ENCODE data around the gene PPP1R14B.

Gene PPP1R14B
- long read RNA-seq, partial matches to known transcripts: 0 of 2 reads
- long read RNA-seq, other reads (novel, unspliced or antisense): 0 of 2 reads

- Histone ChIP-seq H3K27ac (replicated peaks) (peak within 1 kb of the TSS; percentile 93), H3K27me3 (ENCODE audit: insufficient read depth, poor library complexity, severe bottlenecking) (no peaks in the 10 kb centered on the region), H3K4me3 (replicated peaks; ENCODE audit: insufficient read depth, low read length) (peak within 1 kb of the TSS; percentile 81)
- DNase-seq (ENCODE audit: low read depth in 1 of 2, low spot score in 1 of 2): peak; percentile 86 to 89
- peak; percentile 64 for TF ChIP-seq GABPA (IDR thresholded peaks at IDR 0.05; ENCODE audit: low read depth)
- no peak; the same call in 1 of the 2 replicates for TF ChIP-seq SPI1 (IDR thresholded peaks at IDR 0.05; ENCODE audit: borderline replicate concordance, low read depth)
- no peak; the same call in 1 of the 2 replicates for TF ChIP-seq POLR2AphosphoS5 (IDR thresholded peaks at IDR 0.05; ENCODE audit: low read depth)
- TF ChIP-seq REST (IDR thresholded peaks at IDR 0.05; ENCODE audit: insufficient replicate concordance, low read depth): peak; percentile 20
- TF ChIP-seq CTCF (IDR thresholded peaks at IDR 0.05; ENCODE audit: insufficient read depth, low read length): no peak
These were observed at the start of gene PPP1R14B for GRCh38 chr11:64246871-64247728. TSS of gene PPP1R14B (minus strand) at chr11:64246943. CDS start at chr11:64246673, 270 bp downstream.

GRCh38 chr11:64296236-64296635 is 49.5 kb upstream of the PPP1R14B start:
- H3K27me3 ChIP-seq (ENCODE audit: insufficient read depth, poor library complexity, severe bottlenecking): peaks cover 82% of the 10 kb centered on the region

More at GRCh38 chr11:64296236-64296635, 49.5 kb upstream of the PPP1R14B start:
- H3K27ac ChIP-seq (replicated peaks): no peak overlapping the region
- TF ChIP-seq POLR2AphosphoS5 (IDR thresholded peaks at IDR 0.05; ENCODE audit: low read depth) (no peak), SPI1 (IDR thresholded peaks at IDR 0.05; ENCODE audit: borderline replicate concordance, low read depth) (no peak), GABPA (IDR thresholded peaks at IDR 0.05; ENCODE audit: low read depth) (no peak), REST (IDR thresholded peaks at IDR 0.05; ENCODE audit: insufficient replicate concordance, low read depth) (no peak), CTCF (IDR thresholded peaks at IDR 0.05; ENCODE audit: insufficient read depth, low read length) (no peak)
- DNase-seq (ENCODE audit: low read depth in 1 of 2, low spot score in 1 of 2): no peak
- no peak overlapping the region for H3K4me3 ChIP-seq (replicated peaks; ENCODE audit: insufficient read depth, low read length)
